Astrocyte of the hippocampus (primary cell): ENCODE results near the gene CTIF.

Experiments used
- DNase-seq: peaks from one replicate; pipeline ENCODE4 v3.0.0; 2011; ENCODE audit warnings: low read depth, low spot score

Gene CTIF

DNA sequence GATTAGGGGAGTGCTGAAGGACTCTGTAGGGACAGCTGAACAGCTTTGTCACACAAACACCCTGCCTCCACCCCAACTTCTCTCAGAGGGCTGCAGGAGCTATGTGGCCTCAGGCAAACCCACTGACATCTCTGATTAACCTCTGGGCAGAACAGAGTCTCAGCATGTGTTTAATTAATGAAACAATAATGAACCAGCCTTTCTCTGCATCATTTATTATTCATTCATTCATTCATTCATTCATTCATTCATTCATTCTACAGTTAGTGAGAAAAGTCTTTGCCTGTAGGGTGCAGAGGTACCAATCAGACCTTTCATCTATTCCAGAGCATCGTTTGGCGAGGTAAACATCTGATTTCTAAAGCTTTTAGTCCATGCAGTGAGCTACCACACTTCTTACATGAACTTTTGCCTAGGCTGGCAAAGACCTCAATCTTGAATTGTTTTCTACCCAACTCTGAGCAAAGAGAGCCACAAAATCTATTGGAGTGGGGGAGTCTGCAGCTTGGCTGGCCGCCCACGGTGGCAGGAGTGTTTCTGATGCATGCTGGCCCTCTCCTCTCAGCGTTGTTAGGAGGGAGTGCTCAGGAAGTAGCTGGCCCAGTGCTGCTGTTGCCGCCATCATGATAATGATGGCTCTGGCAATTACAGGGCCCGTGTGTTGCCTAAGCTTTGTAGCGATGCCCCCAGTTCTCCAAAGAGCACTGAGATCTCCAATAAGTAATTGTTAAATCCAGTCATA is 213.1 kb downstream of the CTIF start:
- DNase-seq, result peak; percentile 53

DNA sequence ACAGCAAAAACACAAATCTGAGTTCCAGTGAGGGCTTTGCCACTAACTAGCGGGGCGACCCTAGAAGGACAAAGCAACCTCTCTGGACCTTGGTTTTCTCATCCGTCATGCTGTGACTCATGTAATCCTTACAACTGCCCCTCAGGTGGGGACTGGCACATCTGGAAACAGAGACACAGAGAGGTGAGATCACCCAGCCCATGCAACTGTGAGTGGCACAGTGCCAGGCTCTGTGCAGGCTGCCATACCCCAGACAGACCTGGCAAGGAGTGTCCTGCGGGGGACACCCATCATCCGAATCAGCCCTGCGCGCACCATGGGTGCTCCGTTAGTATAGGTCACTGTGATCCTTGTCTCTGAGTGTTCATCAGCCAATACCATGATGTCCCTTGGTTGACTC is 213.6 kb downstream of the CTIF start:
- no peak for DNase-seq

DNA sequence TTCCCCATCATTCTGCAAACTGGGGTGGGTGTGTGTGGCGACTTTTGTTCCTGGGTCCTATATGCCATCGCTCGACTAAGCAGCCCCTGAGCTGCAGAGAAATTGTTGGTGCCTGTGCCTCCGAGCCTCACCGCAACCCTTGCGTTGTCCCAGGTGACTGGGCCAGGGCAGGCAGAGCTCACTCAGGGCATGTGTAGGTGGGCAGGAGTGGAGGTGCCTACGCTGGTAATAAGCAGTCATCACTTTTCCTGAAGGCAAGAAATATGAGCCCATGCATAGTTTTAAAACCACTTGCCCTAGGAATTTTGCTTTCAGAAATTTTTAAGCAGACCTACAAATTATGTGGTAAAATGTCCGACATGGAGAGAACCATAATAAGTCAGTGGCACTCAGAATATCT is 214.1 kb downstream of the CTIF start:
- peak; percentile 41 for DNase-seq

DNA sequence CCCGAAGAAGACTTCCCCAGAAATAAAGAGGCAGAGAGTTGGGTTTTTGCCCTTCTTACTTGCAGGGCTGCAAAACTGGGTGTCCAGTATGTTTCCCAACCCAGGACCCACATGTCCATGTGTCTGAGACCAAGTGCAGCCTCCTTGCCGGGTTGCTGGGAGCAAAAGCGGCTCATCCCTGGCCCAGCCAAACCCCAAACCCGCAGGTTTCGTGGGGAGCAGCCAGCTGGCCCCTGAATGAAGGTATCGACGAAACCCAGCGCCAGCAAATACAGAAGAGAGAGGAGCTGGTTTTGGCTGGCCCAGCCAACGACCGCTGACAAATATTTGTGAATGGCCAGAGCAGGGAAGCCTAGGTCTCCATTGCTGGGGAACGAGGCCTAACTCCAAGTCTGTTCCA is 214.9 kb downstream of the CTIF start:
- no peak for DNase-seq

DNA sequence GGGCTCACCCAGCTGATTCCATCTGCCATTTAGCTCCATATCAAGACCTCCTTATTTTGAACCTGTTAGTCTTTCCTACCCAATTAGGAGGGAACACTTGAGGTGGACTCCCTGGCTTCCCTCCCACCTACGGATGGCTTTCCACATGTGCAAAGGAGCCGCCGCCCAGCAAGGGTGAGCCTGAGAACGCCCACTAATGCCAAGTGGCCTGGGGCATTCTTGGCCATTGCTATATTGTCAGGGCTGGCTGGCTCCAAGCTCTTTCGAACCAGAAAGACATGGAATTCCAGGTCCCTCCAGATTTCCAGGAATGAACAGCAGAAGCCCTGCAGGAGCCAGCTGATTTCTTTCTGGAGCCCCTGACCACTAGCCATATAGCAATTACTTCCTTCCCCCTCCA is 215.7 kb downstream of the CTIF start:
- no peak for DNase-seq

DNA sequence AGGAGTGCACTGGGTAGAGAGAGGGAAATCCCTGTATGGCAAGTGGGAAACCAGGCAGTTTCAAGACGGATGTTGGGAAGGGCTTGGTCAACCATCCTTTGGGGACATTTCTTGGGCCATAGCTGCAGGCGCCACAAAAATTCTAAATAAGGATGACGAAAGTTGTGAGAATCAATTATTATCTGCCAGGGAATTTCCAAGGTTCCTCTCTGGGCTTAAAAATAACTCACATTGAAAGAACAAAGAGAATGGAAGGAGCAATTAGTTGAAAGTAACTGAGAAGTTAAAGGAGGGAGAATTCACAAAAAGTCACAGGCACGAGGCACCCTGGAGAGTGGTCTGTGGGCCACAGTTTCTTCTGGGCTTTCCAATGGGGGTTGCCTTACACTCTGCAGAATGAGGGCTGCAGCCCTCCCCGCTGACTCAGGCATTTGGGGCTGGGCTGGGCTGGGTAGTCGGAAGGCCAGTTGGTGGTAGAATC is 216.2 kb downstream of the CTIF start:
- DNase-seq, result no peak

DNA sequence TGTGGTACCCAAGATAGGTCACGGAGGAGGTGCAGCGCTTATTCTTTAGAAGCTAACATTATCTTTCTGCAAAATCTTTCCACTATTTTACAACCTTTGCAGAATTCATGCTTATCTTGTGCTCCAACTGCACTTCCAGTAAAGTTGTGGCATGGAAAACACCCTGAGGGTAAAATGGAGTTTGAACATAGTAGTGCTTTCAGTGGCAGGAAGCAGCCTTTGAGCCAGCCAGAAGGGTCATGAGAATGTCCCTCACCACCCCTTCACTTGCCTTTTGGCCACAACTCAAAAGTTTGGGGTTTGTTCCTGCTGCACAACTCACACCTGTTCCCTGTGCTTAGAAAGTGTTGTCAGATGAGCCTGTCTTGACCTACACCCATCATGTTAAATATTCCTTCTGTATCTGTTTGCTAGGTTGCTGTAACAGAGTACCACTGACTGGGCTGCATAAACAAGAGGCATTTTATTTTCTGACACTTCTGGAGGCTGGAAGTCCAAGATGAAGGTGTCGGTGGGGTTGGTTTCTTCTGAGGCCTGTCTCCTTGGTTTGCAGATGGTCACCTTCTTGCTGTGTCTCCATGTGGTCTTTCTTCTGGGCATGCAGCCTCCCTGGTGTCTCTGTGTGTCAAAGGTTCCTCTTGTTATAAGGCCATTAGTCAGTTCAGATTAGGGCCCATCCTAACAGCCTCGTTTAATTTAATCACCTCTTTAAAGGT is 217.8 kb downstream of the CTIF start:
- DNase-seq, result no peak

DNA sequence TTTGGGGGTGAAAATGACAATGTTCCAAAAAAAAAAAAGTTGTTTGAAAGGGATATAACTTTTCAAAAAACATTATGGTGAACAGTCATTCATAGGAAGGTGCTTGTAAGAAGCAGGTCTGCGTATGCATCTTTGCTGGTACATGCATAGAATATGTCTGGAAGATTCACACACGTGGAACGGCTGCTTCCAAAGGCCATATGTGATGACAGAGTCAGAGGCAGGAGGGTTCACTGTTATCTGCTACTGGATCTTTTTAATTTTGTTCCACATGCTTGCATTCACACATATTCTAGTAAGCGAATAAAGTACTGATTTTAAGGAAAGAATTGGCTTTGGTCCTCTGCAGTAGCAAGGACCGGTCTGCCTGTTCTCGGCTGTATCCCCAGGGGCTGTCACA is 218.5 kb downstream of the CTIF start:
- DNase-seq, result no peak

DNA sequence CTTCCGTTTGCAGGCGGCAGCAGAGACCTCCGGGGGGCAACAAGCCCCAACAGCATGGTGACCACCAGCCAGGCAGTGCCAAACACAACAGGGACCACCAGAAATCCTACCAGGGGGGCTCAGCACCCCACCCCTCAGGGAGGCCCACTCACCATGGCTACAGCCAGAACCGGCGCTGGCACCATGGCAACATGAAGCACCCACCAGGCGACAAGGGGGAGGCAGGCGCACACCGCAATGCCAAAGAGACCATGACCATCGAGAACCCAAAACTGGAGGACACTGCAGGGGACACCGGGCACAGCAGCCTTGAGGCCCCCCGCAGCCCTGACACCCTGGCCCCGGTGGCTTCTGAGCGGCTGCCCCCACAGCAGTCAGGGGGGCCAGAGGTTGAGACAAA is 219.1 kb downstream of the CTIF start:
- no peak for DNase-seq

DNA sequence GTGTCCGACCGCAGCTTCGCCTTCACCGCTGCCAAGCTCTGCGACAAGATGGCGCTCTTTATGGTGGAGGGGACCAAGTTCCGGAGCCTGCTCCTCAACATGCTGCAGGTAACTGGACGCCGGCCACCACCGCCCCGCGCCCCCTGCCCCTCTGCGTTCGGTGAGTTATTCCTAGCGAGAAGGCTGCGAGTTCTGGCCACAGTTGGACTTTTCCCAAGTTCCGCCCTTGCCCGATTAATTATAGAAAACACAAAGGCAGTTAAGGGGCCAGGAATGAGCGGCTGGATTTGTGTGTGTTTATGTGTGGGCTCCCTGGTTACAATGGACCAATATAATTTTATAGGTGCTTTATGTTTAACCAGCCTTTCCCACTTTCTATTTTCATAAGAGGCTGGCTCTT is 222.8 kb downstream of the CTIF start:
- DNase-seq, result no peak

DNA sequence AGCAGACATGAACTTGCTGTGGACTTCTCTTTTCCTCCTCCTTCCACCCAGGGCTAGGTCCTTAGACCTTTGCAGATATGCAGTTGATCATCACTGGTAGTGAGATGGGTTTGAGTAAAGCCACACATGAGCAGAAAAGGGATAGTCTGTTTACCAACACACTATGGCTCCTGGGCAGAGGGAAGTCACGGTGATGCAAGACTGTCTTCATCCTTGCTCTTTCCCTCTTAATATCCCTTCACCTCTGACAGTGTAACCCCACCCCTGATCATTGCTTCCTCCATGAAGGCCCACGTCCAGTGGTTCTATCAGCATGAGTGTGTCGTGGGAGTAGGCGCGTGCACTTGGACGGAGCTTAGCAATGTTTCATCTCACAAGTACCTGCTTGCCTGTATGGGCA is 223.2 kb downstream of the CTIF start:
- no peak for DNase-seq

DNA sequence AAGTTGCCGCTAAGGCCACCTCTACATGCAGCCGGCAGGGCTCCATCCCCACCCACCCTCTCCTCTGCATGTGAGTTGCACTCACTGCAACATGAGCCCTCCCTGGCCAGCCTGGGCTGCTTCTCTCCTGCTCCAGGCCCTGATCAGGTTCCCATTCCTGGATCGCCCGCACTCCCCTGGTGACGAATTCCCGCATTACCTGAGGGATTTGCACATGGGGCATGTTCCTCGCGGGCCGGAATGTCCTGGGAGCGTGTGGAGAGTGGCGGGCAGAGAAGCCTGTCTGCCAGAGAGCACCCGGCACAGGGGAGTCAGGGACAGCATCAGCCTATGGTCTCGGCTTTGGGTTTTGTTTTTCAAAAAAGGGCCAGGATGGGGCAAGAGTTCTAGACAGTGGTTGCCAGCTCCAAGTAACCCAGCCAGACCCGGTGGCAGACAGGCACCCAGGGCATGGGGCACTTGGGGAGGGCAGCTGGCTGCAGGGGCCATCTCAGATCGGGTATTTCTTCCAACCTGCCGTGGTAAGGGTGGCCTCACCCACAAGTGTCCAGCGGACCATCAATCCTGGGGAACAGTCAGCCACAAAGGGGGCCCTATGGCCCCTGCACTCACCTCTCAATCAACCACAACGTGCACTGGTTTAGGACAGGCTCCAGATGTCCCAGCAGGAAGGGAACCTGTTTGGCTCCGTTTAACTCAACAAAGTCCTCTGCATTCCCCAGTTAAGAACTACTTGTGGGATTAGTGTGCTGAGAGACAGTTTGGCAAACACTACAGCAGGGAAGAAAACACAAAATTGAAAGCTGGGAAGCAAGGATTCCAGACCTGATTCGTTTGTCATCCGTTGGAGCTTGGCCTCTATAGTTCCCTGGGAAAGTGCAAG is 224.2 kb downstream of the CTIF start:
- DNase-seq, result no peak

DNA sequence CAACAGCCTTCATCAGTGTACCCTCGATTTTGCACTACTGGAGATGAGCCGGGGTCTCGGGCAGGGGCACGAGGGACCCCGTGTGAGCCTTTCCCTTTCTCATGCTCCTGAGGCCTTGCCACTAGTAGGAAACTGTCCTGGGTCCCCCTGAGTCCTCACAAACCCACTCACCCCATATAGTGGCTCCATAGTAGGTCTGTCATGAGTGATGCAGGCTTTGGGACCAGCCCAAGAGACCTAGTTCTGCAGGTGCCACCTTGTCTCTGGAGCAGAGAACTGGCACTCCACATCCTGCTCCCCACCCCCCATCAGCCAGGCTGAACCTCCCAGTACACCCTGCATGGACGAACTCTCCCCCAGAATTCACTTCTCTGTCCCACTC is 224.9 kb downstream of the CTIF start:
- no peak for DNase-seq

DNA sequence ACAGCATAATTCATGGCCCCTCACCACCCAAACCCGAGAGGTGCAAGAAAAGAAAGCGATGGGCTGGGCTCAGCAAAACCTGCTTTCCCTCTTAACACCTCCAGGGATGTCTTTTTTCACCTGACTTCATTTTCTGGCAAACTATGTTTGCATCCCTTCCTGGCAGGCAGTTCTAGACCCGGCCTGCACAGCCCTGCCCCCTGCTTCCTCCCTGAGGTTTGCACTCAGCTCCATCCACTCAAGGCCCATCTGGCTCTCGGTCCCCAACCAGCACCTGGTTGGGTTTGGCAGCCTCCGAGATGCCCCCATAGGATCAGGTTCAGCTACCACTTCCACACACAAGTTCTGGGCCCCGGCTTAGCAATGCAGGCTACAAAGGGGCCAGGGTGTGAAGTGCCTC is 226.2 kb downstream of the CTIF start:
- no peak for DNase-seq

DNA sequence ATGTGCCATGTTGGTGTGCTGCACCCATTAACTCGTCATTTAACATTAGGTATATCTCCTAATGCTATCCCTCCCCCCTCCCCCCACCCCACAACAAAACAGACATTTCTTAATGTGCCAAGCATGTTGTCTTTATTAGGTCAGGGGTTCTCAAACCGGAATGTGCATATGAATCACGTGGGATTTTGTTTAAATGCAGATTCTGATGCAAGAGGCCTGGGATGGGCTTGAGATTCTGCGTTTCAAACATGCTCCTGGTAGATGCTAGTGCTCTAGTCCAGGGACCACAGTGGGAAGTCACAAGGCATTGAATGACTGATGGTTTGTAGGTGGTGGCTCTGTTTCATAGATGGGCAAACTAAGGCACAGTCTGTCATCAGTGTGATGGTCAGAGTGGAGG is 227.2 kb downstream of the CTIF start:
- no peak for DNase-seq

DNA sequence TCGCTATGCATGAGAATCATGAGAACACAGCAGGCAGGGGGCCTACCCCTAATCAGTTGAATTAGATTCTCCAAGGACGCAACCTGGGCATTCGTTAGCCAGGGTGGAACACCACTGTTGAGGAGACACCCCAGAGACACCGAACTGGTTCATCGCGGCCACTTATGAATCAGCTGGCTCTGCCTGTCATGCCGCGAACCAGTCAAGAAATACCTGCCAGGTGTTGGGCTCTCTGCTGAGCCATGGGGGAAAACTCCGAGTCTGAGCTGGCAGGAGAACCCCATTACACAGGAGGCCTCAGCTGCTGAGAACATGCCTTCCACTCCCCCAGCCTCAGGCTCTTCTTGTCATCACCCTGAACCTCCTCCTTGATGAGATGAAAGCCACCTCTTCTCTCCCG is 227.7 kb downstream of the CTIF start:
- no peak for DNase-seq

DNA sequence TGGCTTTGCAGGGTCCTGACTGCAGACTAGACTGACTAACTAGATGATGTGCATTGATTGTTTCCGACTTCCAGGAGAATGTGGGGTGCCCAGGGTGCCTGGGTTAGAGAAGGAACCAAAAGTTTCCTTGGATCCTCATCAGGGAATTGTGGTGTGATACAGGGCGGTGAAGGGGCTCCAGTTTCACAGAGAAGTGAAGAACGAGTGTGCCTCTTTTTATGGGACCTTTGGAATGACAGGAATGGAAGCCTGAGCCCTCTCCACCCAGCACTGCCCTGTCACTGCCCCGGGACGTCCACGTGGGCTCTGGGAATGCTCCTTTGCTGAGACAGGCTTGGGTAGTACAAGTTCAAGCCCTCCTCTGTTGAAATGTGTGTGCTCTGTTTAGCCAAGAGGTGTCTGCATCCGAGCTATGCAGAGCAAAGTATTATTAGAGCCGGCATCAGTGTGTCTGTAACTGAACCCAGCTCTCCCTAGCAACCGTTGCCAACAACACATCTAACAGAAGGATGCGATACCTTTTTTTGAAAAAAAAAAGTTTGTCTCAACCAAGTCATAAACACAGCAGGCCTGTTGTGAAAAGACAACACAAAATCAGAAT is 228.4 kb downstream of the CTIF start:
- DNase-seq, result peak; percentile 54

DNA sequence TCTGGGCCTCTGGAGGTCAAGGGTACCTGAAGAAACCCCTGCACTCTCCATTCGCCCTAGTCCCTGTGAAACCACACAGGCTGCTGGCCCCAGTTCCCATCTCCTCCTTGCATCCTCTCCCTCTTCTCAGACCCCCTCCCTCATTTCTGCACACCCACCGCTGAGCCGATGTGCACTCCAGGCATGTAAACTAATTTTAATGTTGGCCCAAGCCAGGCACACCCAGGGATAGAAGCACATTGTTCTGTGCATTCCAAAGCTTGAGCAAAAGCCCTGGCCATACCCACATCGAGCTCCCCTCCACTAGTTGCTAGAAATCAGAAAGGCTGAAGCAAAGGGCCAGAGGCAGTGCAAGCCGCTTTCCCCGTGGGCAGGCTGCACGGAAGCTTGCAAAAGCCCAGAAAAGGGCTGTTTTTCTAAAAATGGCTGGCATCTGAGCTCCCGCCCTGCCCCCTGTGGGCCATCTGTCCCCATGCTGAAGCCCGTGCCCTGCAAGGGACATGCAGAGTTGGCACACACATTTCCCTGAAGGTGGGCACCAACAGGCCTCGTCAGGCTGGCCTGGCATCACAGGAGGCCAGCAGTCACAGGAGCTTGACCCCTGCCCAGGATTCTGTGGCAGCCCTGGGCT is 230.3 kb downstream of the CTIF start:
- DNase-seq, result peak; percentile 34

DNA sequence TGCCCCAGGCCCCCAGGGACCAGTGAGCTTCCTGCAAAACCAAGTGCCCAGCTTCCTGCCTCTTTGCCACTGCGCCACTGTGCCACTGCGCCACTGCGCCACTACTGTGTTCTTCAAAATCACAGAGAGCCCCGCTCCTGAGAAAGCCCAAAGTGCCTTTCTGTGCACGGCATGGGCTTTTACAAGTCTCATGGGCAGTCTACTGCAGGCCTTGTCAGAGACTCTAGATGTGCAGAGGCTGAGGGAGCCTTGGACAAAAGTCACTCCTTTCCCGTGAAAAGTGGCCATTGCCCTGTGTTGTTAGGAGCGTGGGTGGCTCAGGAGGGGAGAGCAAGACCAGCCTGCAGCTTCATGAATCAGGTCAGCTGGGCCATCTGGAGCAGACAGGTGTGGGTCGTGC is 231.4 kb downstream of the CTIF start:
- DNase-seq, result no peak

DNA sequence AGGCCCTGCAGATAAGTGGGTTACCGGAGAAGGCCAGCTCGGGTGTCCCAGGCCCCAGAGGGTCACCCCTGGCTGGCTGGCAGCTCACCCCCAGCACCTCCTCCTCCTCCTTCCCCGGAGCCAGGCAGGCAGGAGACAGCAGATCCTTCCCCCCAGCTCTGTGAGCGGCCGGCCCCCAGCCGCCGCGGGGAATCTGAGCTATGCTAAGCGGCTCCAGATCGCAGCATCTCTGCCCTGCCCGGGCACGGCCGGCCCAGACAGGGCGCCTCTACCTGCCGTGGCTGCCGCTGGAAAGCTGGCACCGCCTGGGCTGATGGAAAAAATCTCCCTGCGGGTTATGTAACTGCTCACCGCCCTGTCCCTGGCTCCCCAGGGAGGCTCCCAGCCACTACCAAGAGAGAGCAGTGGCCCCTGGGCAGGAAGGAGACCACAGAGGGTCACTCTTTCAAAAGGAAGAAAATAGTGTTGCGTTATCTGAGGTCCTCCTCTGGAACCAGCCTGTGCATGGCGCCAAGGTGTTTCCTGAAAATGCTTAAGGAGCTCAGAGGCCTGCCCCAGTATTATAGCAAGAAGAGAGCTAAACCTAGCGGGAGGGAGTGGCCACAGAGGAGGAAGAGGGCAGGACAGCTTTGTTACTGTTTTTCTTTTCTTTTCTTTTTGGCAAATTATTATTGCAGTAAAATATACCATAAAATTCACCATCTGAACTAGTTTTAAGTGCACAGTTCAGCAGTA is 233.0 kb downstream of the CTIF start:
- DNase-seq, result peak; percentile 48

DNA sequence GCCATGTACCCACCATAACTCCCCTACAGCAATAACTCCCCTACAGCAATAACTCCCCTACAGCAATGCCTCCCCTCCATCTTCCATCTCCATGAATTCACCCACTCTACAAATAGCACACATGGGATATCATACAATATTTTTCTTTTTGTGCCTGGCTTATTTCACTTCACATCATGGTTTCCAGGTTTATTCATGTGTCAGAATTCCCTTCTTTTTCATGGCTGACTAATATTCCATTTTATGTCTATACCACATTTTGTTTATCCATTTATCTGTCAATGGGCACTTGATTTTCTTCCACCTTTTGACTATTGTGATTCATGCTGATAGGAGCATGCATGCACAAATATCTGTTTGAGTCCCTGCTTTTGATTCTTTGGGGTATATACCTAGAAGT is 233.6 kb downstream of the CTIF start:
- DNase-seq, result no peak
